Suprapubic skin (tissue), 4 donors: ENCODE data around the gene CSH2. TPM values are rescaled to one million over a fixed set of nuclear protein-coding genes. Genes with fewer than 3 reads are reported as not detected.
A peak's percentile ranks its signal among the peaks of the same experiment; 100 is the strongest.

Experiments used
- DNase-seq, 2 donors: peaks; one replicate each; pipeline ENCODE4 v3.0.0-alpha.2; 2019; ENCODE audit warnings: low spot score in 2 of 2
- H3K27ac ChIP-seq: fragments of 200-600 bp; sonication (generic); one replicate; pipeline ENCODE4 v1.5.1; 2019
- H3K27me3 ChIP-seq: fragments of 200-600 bp; sonication (generic); one replicate; pipeline ENCODE4 v1.5.1; 2019
- H3K36me3 ChIP-seq: fragments of 200-600 bp; sonication (generic); one replicate; pipeline ENCODE4 v1.5.1; 2019
- H3K4me1 ChIP-seq: fragments of 200-600 bp; sonication (generic); one replicate; pipeline ENCODE4 v1.5.1; 2019
- H3K4me3 ChIP-seq: fragments of 200-600 bp; sonication (generic); one replicate; pipeline ENCODE4 v1.5.1; 2019; ENCODE audit warnings: mild to moderate bottlenecking
- H3K9me3 ChIP-seq: fragments of 200-600 bp; sonication (generic); one replicate; pipeline ENCODE4 v1.5.1; 2019
- CTCF ChIP-seq, 2 donors: fragments of 200-600 bp in 1 of 2; fragments of 450-650 bp in 1 of 2; sonication (generic) in 1 of 2; IDR thresholded peaks; one replicate each; pipeline ENCODE4 v1.5.1; 2016 to 2019; ENCODE audit warnings: antibody characterized with exemption in 2 of 2, mild to moderate bottlenecking in 1 of 2, moderate library complexity in 1 of 2
- EP300 ChIP-seq: sonication (generic); formaldehyde crosslinking; IDR thresholded peaks from one replicate; pipeline ENCODE4 v1.6.1; 2017; ENCODE audit warnings: antibody characterized with exemption
- POLR2A ChIP-seq, 2 donors: fragments of 450-650 bp; IDR thresholded peaks; one replicate each; pipeline ENCODE4 v1.6.1; 2017; ENCODE audit warnings: antibody characterized with exemption in 2 of 2, mild to moderate bottlenecking in 2 of 2, moderate library complexity in 2 of 2
- POLR2AphosphoS5 ChIP-seq, 3 donors: sonication (generic); formaldehyde crosslinking; IDR thresholded peaks; one replicate each; pipeline ENCODE4 v1.6.1; 2017; ENCODE audit warnings: antibody characterized with exemption in 3 of 3
- WGBS: methylation state at CpG from one replicate; pipeline ENCODE4 v1.1.5; 2018; 5-methylcytosine and 5-hydroxymethylcytosine counted together
- total RNA-seq, 4 donors: library from RNA; depleted of rRNA; stranded (reverse); fragments of >200 nt; gene quantifications; one replicate each; pipeline ENCODE4 v1.1.0, GENCODE V29; 2016

Gene CSH2
- total RNA-seq, 4 donors from 2014 or later: not detected

GRCh38 chr17:63830904-63831491, 42.5 kb downstream of the CSH2 start:
- peaks cover 70% of the 10 kb centered on the region for H3K36me3 ChIP-seq

DNA sequence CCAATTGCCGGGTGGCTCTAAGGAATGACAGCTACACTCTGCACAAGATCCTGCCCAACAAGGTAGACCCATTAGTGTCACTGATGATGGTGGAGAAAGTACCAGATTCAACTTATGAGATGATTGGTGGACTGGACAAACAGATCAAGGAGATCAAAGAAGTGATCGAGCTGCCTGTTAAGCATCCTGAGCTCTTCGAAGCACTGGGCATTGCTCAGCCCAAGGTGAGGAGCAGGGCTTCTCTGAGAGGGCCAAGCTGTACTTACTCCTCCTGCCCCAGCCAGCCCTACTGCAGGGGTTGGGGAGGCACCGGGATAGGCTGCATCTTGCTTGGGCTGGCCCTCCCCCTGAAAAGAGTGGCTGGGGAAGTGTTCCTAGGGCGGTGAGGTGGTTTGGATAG, 43.2 kb downstream of the CSH2 start:
- Histone ChIP-seq H3K9me3 (no peaks in the 10 kb centered on the region), H3K4me1 (peaks cover 43% of the 10 kb centered on the region), H3K27ac (no peak overlapping the region), H3K36me3 (peaks cover 67% of the 10 kb centered on the region), H3K27me3 (no peaks in the 10 kb centered on the region), H3K4me3 (no peak overlapping the region)
- no peak for TF ChIP-seq POLR2AphosphoS5 (IDR thresholded peaks at IDR 0.05)
- no peak for TF ChIP-seq POLR2A (IDR thresholded peaks at IDR 0.05)
- no peak for TF ChIP-seq CTCF (IDR thresholded peaks at IDR 0.05)
- no peak for TF ChIP-seq EP300
- WGBS: 90% methylated on average over 5 of the region's 5 CpGs
- DNase-seq: no peak

More at GRCh38 chr17:63830904-63831491, 42.5 kb downstream of the CSH2 start:
- 69% methylated on average over 14 of the region's 15 CpGs for WGBS
- TF ChIP-seq POLR2AphosphoS5 (IDR thresholded peaks at IDR 0.05) (no peak), POLR2A (IDR thresholded peaks at IDR 0.05) (no peak), CTCF (IDR thresholded peaks at IDR 0.05) (no peak), EP300 (no peak)
- no peak overlapping the region for H3K4me3 ChIP-seq
- DNase-seq: no peak
- no peaks in the 10 kb centered on the region for H3K9me3 ChIP-seq
- peaks cover 43% of the 10 kb centered on the region for H3K4me1 ChIP-seq
- no peaks in the 10 kb centered on the region for H3K27me3 ChIP-seq
- no peak overlapping the region for H3K27ac ChIP-seq

GRCh38 chr17:63828936-63829335, 44.5 kb downstream of the CSH2 start:
- Histone ChIP-seq H3K27ac (no peak overlapping the region), H3K4me1 (peaks cover 35% of the 10 kb centered on the region), H3K36me3 (peaks cover 67% of the 10 kb centered on the region), H3K4me3 (no peak overlapping the region), H3K9me3 (no peaks in the 10 kb centered on the region), H3K27me3 (no peaks in the 10 kb centered on the region)
- DNase-seq: no peak
- TF ChIP-seq EP300: no peak
- TF ChIP-seq POLR2AphosphoS5 (IDR thresholded peaks at IDR 0.05): no peak
- TF ChIP-seq CTCF (IDR thresholded peaks at IDR 0.05): no peak
- TF ChIP-seq POLR2A (IDR thresholded peaks at IDR 0.05): no peak
- 87% methylated on average over 3 of the region's 3 CpGs for WGBS

DNA sequence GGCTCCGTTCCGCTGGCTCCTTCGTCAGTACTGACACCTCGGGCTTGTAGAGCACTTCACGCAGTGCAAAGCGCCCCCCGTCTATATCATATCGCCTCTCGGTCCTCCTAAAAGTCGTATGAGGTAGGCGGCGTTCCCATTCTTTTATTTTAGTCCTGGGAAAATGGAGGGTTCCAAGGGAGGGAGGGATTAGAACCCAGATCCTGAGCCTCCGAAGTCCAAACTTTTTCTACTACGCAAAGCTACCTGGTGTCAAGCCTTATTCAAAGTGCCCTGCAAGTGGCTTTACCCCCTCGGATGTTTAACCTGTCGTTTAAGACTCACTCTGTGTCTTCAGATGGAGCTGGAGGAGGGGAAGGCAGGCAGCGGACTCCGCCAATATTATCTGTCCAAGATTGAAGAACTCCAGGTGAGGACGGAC, 45.7 kb downstream of the CSH2 start:
- under 1% methylated on average over 19 of the region's 19 CpGs for WGBS
- TF ChIP-seq CTCF (IDR thresholded peaks at IDR 0.05) (no peak), EP300 (no peak), POLR2AphosphoS5 (IDR thresholded peaks at IDR 0.05) (no peak), POLR2A (IDR thresholded peaks at IDR 0.05) (no peak)
- no peaks in the 10 kb centered on the region for H3K27me3 ChIP-seq
- peak overlapping the region; percentile 93 for H3K27ac ChIP-seq
- H3K9me3 ChIP-seq: no peaks in the 10 kb centered on the region
- peaks cover 35% of the 10 kb centered on the region for H3K4me1 ChIP-seq
- DNase-seq: no peak
- H3K36me3 ChIP-seq: peaks cover 67% of the 10 kb centered on the region
- H3K4me3 ChIP-seq: peak overlapping the region; percentile 86

DNA sequence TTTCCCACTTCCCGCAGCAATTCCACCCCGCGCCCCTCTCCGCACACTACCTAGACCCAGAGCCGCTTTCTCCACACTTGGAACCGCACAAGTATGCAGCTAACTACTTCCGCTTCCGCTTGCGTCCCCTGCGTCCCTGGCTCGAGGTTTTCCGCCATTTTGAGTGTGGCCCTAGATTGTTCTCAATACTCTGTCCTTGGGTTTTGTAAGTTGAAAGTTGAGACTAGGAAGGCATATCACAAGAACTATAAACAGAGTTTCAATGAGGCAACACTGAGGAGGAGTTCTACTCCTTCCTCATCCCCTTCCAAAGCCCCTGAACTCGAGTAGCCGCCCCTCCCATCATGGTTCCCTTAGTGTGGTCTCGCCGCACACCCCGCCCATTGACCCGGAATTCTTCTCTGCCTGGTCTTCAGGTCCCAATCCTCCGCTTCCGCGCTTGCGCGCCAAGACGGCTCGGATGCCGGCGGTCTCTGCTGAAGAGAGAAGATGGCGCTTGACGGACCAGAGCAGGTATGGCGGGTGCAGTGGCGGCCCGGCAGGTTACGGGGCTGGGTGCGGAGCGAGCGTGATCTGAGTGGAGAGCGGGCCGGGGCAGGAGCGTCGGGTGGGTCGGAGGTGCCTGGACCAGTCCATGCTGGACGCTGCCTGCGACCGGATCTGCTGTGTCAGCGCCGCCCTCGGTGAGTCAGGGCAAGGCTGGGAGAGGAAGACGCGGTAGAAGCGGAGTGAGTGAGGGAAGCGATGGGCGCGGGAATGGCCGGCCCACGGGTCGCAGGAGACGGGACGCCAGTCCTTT, 46.3 kb downstream of the CSH2 start, which contains the start of the genes FTSJ3 and PSMC5:
TSS of gene FTSJ3 (minus strand) at position 662 of the 799 bp plus-strand sequence. CDS start 761 bp downstream, outside the sequence.
TSS of gene PSMC5 (plus strand) at position 430 of the 799 bp plus-strand sequence. CDS start at position 490, 60 bp downstream.
- peak; percentile 97 for DNase-seq
- peaks cover 67% of the 10 kb centered on the region for H3K36me3 ChIP-seq

More for the DNA sequence above, 46.3 kb downstream of the CSH2 start, which contains the start of the genes FTSJ3 and PSMC5:
- TF ChIP-seq CTCF (IDR thresholded peaks at IDR 0.05): peak in 1 of 2 donors; percentile 38
- TF ChIP-seq POLR2A (IDR thresholded peaks at IDR 0.05): peak in 1 of 2 donors; percentile 65
- TF ChIP-seq EP300: no peak
- TF ChIP-seq POLR2AphosphoS5 (IDR thresholded peaks at IDR 0.05): peak in 2 of 3 donors; percentile 35 to 97
- Histone ChIP-seq H3K4me3 (peak within 1 kb of the TSS; percentile 86), H3K27ac (peak within 1 kb of the TSS; percentile 93), H3K9me3 (no peaks in the 10 kb centered on the region), H3K4me1 (peaks cover 35% of the 10 kb centered on the region), H3K27me3 (no peaks in the 10 kb centered on the region)
- WGBS: under 1% methylated on average over 57 of the region's 58 CpGs
